T-helper 1 cell treated with Interleukin-12 subunit alpha and Interleukin-12 subunit beta and Interleukin-4 antibody, amounts not matched to agents 30 μg/mL and 1 μg/mL, for 36 hours (primary cell): ENCODE results near the gene VWF.

Source experiments
- H3K27ac Mint-ChIP-seq: one replicate; pipeline ENCODE4 v1.8.0; 2021; ENCODE audit warnings: mild to moderate bottlenecking, mixed read lengths
- H3K27me3 Mint-ChIP-seq: one replicate; pipeline ENCODE4 v1.8.0; 2021; ENCODE audit warnings: low read depth, mixed read lengths
- H3K36me3 Mint-ChIP-seq: one replicate; pipeline ENCODE4 v1.8.0; 2021; ENCODE audit warnings: low read depth, mixed read lengths
- H3K4me1 Mint-ChIP-seq: one replicate; pipeline ENCODE4 v1.8.0; 2021; ENCODE audit warnings: low read depth, mixed read lengths
- H3K4me3 Mint-ChIP-seq: one replicate; pipeline ENCODE4 v1.8.0; 2021; ENCODE audit warnings: mild to moderate bottlenecking, moderate library complexity, mixed read lengths
- H3K9me3 Mint-ChIP-seq: one replicate; pipeline ENCODE4 v1.8.0; 2021; ENCODE audit warnings: mixed read lengths

VWF gene

GRCh38 chr12:6132496-6132895 lies 8.0 kb upstream of the VWF start:
- H3K27me3 Mint-ChIP-seq, result peaks cover 4% of the 10 kb centered on the region
- H3K4me1 Mint-ChIP-seq, result peaks cover 2% of the 10 kb centered on the region
- no peak overlapping the region for H3K4me3 Mint-ChIP-seq

DNA sequence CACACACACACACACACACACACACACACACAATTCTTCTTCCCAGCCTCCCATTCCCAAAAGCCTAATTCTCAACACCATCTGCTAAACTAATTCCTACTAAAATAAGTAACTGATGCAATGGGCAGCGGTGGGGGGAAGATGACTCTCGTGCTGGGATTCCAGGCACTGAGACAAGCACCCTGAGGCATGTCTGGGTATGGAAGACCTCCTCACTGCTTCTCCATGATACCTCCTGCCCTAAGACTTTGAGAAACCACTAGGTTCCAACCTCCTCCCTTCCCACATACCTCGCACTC lies 789 bp upstream of the VWF start:
- no peaks in the 10 kb centered on the region for H3K4me1 Mint-ChIP-seq
- H3K27ac Mint-ChIP-seq, result no peak overlapping the region
- H3K36me3 Mint-ChIP-seq, result no peaks in the 10 kb centered on the region
- no peak overlapping the region for H3K4me3 Mint-ChIP-seq
- peaks cover 4% of the 10 kb centered on the region for H3K27me3 Mint-ChIP-seq
- no peaks in the 10 kb centered on the region for H3K9me3 Mint-ChIP-seq

More at GRCh38 chr12:6132496-6132895, 8.0 kb upstream of the VWF start:
- H3K27ac Mint-ChIP-seq, result no peak overlapping the region
- no peaks in the 10 kb centered on the region for H3K9me3 Mint-ChIP-seq
- no peaks in the 10 kb centered on the region for H3K36me3 Mint-ChIP-seq

DNA sequence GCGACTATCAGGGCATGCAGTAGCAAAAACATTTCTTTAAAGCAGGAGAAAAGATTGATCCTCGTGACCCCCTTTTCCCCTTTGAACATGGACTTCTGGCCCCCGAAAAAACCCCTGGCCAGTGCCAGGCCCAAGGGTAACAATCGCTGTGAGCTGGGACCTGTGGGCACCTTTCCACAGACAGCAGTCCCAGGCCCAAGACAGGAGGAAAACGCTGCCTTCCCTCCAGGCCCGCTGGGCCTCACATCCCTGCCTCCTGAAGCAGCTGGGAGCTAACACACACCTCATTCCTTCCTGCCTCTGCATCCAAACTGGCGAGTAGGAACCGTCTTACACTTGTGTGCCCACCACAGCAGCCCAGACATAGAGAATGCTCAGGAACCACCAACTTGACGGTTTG lies 1.2 kb downstream of the VWF start:
- H3K27ac Mint-ChIP-seq, result no peak overlapping the region
- H3K4me3 Mint-ChIP-seq, result no peak overlapping the region
- H3K9me3 Mint-ChIP-seq, result no peaks in the 10 kb centered on the region
- H3K27me3 Mint-ChIP-seq, result peaks cover 4% of the 10 kb centered on the region
- no peaks in the 10 kb centered on the region for H3K4me1 Mint-ChIP-seq
- no peaks in the 10 kb centered on the region for H3K36me3 Mint-ChIP-seq

- no peaks in the 10 kb centered on the region for H3K27me3 Mint-ChIP-seq
- no peak overlapping the region for H3K27ac Mint-ChIP-seq
- no peaks in the 10 kb centered on the region for H3K36me3 Mint-ChIP-seq
- no peaks in the 10 kb centered on the region for H3K4me1 Mint-ChIP-seq
- no peaks in the 10 kb centered on the region for H3K9me3 Mint-ChIP-seq
- H3K4me3 Mint-ChIP-seq, result no peak overlapping the region
Observed at GRCh38 chr12:6122201-6122600, 2.3 kb downstream of the VWF start.

DNA sequence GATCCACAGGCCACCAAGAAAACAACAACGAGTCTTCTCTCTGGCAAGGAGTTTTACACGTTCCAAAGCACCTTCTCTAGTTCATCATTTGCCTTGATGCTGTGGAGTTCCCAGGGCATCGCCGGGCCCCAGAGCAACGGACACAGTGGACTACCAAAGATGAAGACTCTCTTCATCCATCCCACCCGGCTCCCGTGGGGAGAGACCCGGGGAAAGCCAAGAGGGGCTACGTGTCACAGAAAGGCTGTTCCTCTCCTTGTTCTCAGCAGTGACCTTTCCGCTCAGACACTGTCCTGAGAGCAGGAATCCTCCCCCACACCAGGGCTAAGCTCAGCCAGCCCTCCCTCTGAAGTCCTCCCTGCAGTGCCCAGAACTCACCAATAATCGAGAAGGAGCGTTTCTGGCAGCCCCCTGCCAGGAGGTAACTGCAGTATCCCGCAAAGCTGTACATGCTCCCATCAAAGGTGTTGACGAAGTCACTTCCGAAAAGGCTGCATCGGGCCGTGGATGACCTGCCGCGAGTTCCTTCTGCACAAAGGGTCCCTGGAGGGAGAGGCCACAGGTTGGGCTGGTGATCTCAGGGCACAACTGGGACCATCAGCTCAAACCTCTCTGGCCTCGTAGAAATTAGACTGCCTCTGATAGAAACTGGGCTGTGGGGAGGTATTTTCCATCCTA lies 3.5 kb downstream of the VWF start:
- no peak overlapping the region for H3K4me3 Mint-ChIP-seq
- H3K27ac Mint-ChIP-seq, result no peak overlapping the region
- no peaks in the 10 kb centered on the region for H3K36me3 Mint-ChIP-seq
- no peaks in the 10 kb centered on the region for H3K27me3 Mint-ChIP-seq
- no peaks in the 10 kb centered on the region for H3K9me3 Mint-ChIP-seq
- H3K4me1 Mint-ChIP-seq, result no peaks in the 10 kb centered on the region

GRCh38 chr12:6118891-6119568 lies 5.4 kb downstream of the VWF start:
- Mint-ChIP-seq H3K27ac (no peak overlapping the region), H3K27me3 (no peaks in the 10 kb centered on the region), H3K9me3 (no peaks in the 10 kb centered on the region), H3K36me3 (no peaks in the 10 kb centered on the region), H3K4me1 (no peaks in the 10 kb centered on the region), H3K4me3 (no peak overlapping the region)

- H3K36me3 Mint-ChIP-seq, result no peaks in the 10 kb centered on the region
- H3K4me3 Mint-ChIP-seq, result no peak overlapping the region
- no peaks in the 10 kb centered on the region for H3K27me3 Mint-ChIP-seq
- H3K9me3 Mint-ChIP-seq, result no peaks in the 10 kb centered on the region
- H3K4me1 Mint-ChIP-seq, result no peaks in the 10 kb centered on the region
- no peak overlapping the region for H3K27ac Mint-ChIP-seq
Observed at GRCh38 chr12:6116471-6117021, 7.9 kb downstream of the VWF start.

GRCh38 chr12:6115389-6115788 lies 9.1 kb downstream of the VWF start:
- Mint-ChIP-seq H3K9me3 (no peaks in the 10 kb centered on the region), H3K27me3 (no peaks in the 10 kb centered on the region), H3K27ac (no peak overlapping the region), H3K4me1 (no peaks in the 10 kb centered on the region), H3K36me3 (no peaks in the 10 kb centered on the region), H3K4me3 (no peak overlapping the region)

GRCh38 chr12:6114476-6114870 lies 10.0 kb downstream of the VWF start:
- Mint-ChIP-seq H3K27me3 (no peaks in the 10 kb centered on the region), H3K4me3 (no peak overlapping the region), H3K4me1 (no peaks in the 10 kb centered on the region), H3K36me3 (no peaks in the 10 kb centered on the region), H3K27ac (no peak overlapping the region), H3K9me3 (no peaks in the 10 kb centered on the region)

DNA sequence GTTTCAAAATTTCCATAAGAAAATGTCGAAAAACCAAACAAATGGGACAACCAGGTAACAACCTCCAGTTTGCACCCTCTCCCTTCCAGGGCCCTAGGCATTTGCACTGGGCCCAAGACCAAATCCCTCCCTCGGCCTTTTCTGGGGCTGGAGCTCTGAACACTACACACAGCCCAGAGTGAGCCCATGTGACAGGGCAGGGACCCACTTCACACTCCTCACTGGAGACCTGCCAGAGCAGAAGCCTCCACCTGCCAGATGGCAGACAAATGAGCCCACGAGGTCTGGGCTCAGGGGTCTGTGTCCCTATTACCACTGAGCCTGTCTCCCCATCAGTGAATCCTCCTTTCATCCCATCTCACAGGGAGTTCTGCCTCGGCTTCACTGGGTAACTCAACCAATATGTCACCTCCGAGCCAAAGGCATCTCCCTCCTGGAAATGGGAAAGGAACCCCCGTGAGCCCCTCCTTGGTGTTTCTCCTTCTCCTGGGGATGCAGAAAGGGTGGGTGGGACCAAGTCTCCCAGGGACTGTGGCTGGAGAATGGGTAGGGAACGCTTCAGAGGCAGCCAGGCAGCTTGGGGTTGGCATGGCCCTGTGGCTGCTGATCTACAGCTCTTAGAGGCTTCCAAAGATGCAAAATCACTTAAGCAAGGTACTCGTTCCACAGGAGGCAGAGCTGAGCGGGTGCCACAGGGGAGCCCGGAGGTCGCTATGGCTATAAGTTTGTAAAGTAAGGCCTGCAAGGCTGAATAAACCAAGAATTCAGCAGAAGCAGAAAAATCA lies 10.6 kb downstream of the VWF start:
- H3K4me3 Mint-ChIP-seq, result no peak overlapping the region
- no peaks in the 10 kb centered on the region for H3K4me1 Mint-ChIP-seq
- H3K9me3 Mint-ChIP-seq, result no peaks in the 10 kb centered on the region
- H3K27me3 Mint-ChIP-seq, result no peaks in the 10 kb centered on the region
- H3K27ac Mint-ChIP-seq, result no peak overlapping the region
- H3K36me3 Mint-ChIP-seq, result no peaks in the 10 kb centered on the region

- Mint-ChIP-seq H3K27me3 (no peaks in the 10 kb centered on the region), H3K27ac (no peak overlapping the region), H3K4me3 (no peak overlapping the region), H3K9me3 (no peaks in the 10 kb centered on the region), H3K4me1 (no peaks in the 10 kb centered on the region), H3K36me3 (no peaks in the 10 kb centered on the region)
Observed at GRCh38 chr12:6112004-6112403, 12.5 kb downstream of the VWF start.

DNA sequence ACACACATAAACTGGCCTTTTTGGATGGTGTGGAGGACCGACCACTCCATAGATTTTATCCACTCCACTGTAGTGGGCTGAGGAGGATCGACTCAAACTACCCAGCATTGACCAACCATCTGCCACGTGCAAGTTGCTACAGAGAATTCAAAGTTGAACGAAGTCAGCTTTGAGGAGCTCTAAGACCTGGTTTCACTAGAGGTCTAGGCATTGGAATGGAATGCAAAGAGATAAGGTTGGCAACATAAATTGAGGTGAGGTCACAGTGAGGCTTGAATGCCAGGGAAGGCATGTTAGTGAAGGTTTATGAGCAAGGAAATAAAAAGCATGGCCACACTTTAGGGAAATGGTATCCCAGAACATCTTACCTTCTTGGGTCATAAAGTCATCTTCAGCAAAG lies 14.5 kb downstream of the VWF start:
- H3K36me3 Mint-ChIP-seq, result no peaks in the 10 kb centered on the region
- no peak overlapping the region for H3K27ac Mint-ChIP-seq
- H3K27me3 Mint-ChIP-seq, result no peaks in the 10 kb centered on the region
- H3K4me1 Mint-ChIP-seq, result no peaks in the 10 kb centered on the region
- no peaks in the 10 kb centered on the region for H3K9me3 Mint-ChIP-seq
- H3K4me3 Mint-ChIP-seq, result no peak overlapping the region

- no peaks in the 10 kb centered on the region for H3K4me1 Mint-ChIP-seq
- peaks cover 1% of the 10 kb centered on the region for H3K27me3 Mint-ChIP-seq
- no peak overlapping the region for H3K27ac Mint-ChIP-seq
- no peak overlapping the region for H3K4me3 Mint-ChIP-seq
- H3K9me3 Mint-ChIP-seq, result no peaks in the 10 kb centered on the region
- H3K36me3 Mint-ChIP-seq, result no peaks in the 10 kb centered on the region
Observed at GRCh38 chr12:6106218-6106617, 18.3 kb downstream of the VWF start.

GRCh38 chr12:6104842-6105241 lies 19.6 kb downstream of the VWF start:
- H3K27me3 Mint-ChIP-seq, result peaks cover 4% of the 10 kb centered on the region

DNA sequence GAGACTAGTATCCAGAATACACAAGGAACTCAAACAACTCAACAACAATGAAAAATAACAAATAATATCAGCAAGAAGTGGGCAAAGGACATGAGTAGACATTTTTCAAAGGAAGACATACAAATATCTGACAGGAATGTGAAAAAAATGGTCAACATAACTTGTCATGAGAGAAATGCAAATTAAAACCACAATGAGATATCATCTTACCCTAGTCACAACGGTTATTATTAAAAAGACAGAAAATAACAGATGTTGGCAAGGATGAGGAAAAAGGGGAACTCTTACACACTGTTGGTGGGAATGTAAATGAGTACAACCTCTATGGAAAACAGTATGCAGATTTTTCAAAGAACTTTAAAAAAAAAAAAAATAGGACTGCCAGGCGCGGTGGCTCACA lies 20.4 kb downstream of the VWF start:
- no peak overlapping the region for H3K27ac Mint-ChIP-seq
- no peak overlapping the region for H3K4me3 Mint-ChIP-seq
- no peaks in the 10 kb centered on the region for H3K4me1 Mint-ChIP-seq
- no peaks in the 10 kb centered on the region for H3K9me3 Mint-ChIP-seq
- no peaks in the 10 kb centered on the region for H3K36me3 Mint-ChIP-seq
- peaks cover 4% of the 10 kb centered on the region for H3K27me3 Mint-ChIP-seq

More at GRCh38 chr12:6104842-6105241, 19.6 kb downstream of the VWF start:
- H3K36me3 Mint-ChIP-seq, result no peaks in the 10 kb centered on the region
- H3K9me3 Mint-ChIP-seq, result no peaks in the 10 kb centered on the region
- no peak overlapping the region for H3K27ac Mint-ChIP-seq
- H3K4me1 Mint-ChIP-seq, result no peaks in the 10 kb centered on the region
- no peak overlapping the region for H3K4me3 Mint-ChIP-seq
